Astrocyte (in vitro differentiated cells and primary cell): ENCODE results near the gene RBM42. TPM values are rescaled to one million over a fixed set of nuclear protein-coding genes. Genes with fewer than 3 reads are reported as not detected.

Experiments used
- DNase-seq: peaks from one replicate; pipeline ENCODE4 v3.0.0-alpha.2; 2010; ENCODE audit warnings: low read depth
- FAIRE-seq: peaks from 2 replicates; lab custom pipeline; 2011; peaks lifted over from hg19 to GRCh38; lab: Jason Lieb, UNC
- H2AFZ ChIP-seq: 2 replicates; pipeline ENCODE4 v1.6.0; 2012; ENCODE audit warnings: low read depth, low read length, inconsistent platforms
- H3K27ac ChIP-seq: 2 replicates; pipeline ENCODE4 v1.5.1; 2011; ENCODE audit warnings: low read depth, low read length, inconsistent platforms
- H3K27me3 ChIP-seq: 2 replicates; pipeline ENCODE4 v1.6.0; 2011; ENCODE audit warnings: low read length, inconsistent platforms; ENCODE audit not compliant: insufficient read depth
- H3K36me3 ChIP-seq: 2 replicates; pipeline ENCODE4 v1.5.1; 2011; ENCODE audit warnings: low read length, inconsistent platforms; ENCODE audit not compliant: insufficient read depth
- H3K4me1 ChIP-seq: 2 replicates; pipeline ENCODE4 v1.5.1; 2011; ENCODE audit warnings: low read length, inconsistent platforms; ENCODE audit not compliant: insufficient read depth
- H3K4me2 ChIP-seq: 2 replicates; pipeline ENCODE4 v1.6.0; 2012; ENCODE audit warnings: low read length, inconsistent platforms
- H3K4me3 ChIP-seq: 2 replicates; pipeline ENCODE4 v1.5.1; 2011; ENCODE audit warnings: low read depth, mild to moderate bottlenecking, low read length, inconsistent platforms; ENCODE audit not compliant: insufficient read depth
- H3K79me2 ChIP-seq: 2 replicates; pipeline ENCODE4 v1.6.0; 2012; ENCODE audit warnings: mild to moderate bottlenecking, low read length, inconsistent platforms; ENCODE audit not compliant: insufficient read depth
- H3K9ac ChIP-seq: 2 replicates; pipeline ENCODE4 v1.6.0; 2012; ENCODE audit warnings: mild to moderate bottlenecking, low read length, inconsistent platforms
- H3K9me3 ChIP-seq: 2 replicates; pipeline ENCODE4 v1.5.1; 2012; ENCODE audit warnings: low read depth, mild to moderate bottlenecking, low read length, inconsistent platforms; ENCODE audit not compliant: insufficient read depth
- H4K20me1 ChIP-seq: 2 replicates; pipeline ENCODE4 v1.6.0; 2012; ENCODE audit warnings: low read length, inconsistent platforms; ENCODE audit not compliant: insufficient read depth
- H3K27ac Mint-ChIP-seq: one replicate; pipeline ENCODE4 v1.8.0; 2021; ENCODE audit warnings: mild to moderate bottlenecking, mixed read lengths; ENCODE audit not compliant: unreplicated experiment
- H3K27me3 Mint-ChIP-seq: one replicate; pipeline ENCODE4 v1.8.0; 2021; ENCODE audit warnings: low read depth, mixed read lengths; ENCODE audit not compliant: unreplicated experiment
- H3K36me3 Mint-ChIP-seq: one replicate; pipeline ENCODE4 v1.8.0; 2021; ENCODE audit warnings: low read depth, mixed read lengths; ENCODE audit not compliant: unreplicated experiment
- H3K4me1 Mint-ChIP-seq: one replicate; pipeline ENCODE4 v1.8.0; 2021; ENCODE audit warnings: low read depth, mixed read lengths; ENCODE audit not compliant: unreplicated experiment
- H3K4me3 Mint-ChIP-seq: one replicate; pipeline ENCODE4 v1.8.0; 2021; ENCODE audit warnings: mild to moderate bottlenecking, moderate library complexity, mixed read lengths; ENCODE audit not compliant: unreplicated experiment
- H3K9me3 Mint-ChIP-seq: one replicate; pipeline ENCODE4 v1.8.0; 2021; ENCODE audit warnings: mild to moderate bottlenecking, mixed read lengths; ENCODE audit not compliant: unreplicated experiment
- EZH2 ChIP-seq: IDR thresholded peaks from 2 replicates; pipeline ENCODE4 v1.6.1; 2012; ENCODE audit warnings: mild to moderate bottlenecking, low read length, inconsistent platforms; ENCODE audit not compliant: insufficient read depth
- total RNA-seq: library from RNA; stranded (reverse); gene quantifications from 2 replicates; pipeline ENCODE4 v1.2.1, GENCODE V29; 2021
- TF ChIP-seq, protein P1 (sequence below): IDR thresholded peaks from 2 replicates; pipeline ENCODE4 v1.5.1; 2011; ENCODE audit warnings: low read depth, mild to moderate bottlenecking, inconsistent platforms, low read length, moderate library complexity; ENCODE audit not compliant: insufficient read depth

The RBM42 gene
- total RNA-seq, 1 donor from 2014 or later: 102 TPM

- H3K36me3 Mint-ChIP-seq: peaks cover 3% of the 10 kb centered on the region
- H2AFZ ChIP-seq: peak overlapping the region; percentile 90
Observed at GRCh38 chr19:35612224-35612558, 16.6 kb upstream of the RBM42 start.

DNA sequence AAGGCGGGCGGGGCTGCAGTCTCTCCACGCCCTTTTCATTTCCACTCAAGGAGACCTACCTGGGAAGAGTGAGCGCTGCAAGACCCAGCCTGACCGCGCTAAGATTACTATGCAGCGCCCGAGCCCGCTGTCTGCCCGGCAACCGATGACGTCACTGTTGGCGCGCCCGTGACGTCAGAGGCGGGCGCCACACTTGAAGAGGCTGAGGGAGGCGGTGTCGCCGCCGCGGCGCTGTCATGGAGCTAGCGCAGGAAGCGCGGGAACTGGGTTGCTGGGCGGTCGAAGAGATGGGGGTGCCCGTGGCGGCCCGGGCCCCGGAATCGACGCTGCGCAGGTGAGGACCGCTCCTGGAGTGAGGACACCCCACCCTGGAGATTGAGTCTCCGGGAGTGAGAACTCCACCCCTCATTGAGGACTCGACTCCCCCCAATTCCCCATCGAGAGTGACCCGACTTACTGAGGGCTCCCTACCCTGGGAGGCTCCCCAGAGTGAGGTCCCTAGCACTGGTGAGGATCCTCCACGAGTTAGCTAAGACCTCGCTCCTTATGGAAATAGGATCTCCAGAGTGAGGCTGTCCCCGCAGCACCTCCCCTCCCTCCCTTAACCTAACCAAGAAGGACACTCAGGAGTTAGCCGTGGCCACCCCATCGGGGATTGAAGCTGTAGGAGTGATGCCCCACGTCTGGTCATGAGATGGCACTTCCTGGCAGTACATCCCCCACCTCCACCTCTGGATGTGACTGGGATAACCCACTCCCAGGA is 16.1 kb upstream of the RBM42 start, which contains the start of gene HAUS5:
Gene HAUS5, plus strand, starts transcription at position 177 of the 763 bp plus-strand sequence. Its CDS starts 60 bp downstream, at position 237.
- no peak for FAIRE-seq
- Histone ChIP-seq H3K9ac (peak within 1 kb of the TSS; percentile 86), H4K20me1 (no peaks in the 10 kb centered on the region), H3K27ac (peak within 1 kb of the TSS; percentile 63), H3K36me3 (no peaks in the 10 kb centered on the region), H2AFZ (peak within 1 kb of the TSS; percentile 90), H3K9me3 (no peaks in the 10 kb centered on the region), H3K4me1 (no peaks in the 10 kb centered on the region), H3K27me3 (peaks cover 2% of the 10 kb centered on the region), H3K4me2 (peak within 1 kb of the TSS; percentile 92), H3K79me2 (peaks cover 2% of the 10 kb centered on the region), H3K4me3 (peak within 1 kb of the TSS; percentile 77)
- H3K4me3 Mint-ChIP-seq: peak within 1 kb of the TSS; percentile 82
- H3K27ac Mint-ChIP-seq: peak within 1 kb of the TSS; percentile 75
- peaks cover 10% of the 10 kb centered on the region for H3K9me3 Mint-ChIP-seq
- DNase-seq: peak; percentile 71
- H3K4me1 Mint-ChIP-seq: no peaks in the 10 kb centered on the region
- peaks cover 3% of the 10 kb centered on the region for H3K36me3 Mint-ChIP-seq
- TF ChIP-seq, protein P1, sequence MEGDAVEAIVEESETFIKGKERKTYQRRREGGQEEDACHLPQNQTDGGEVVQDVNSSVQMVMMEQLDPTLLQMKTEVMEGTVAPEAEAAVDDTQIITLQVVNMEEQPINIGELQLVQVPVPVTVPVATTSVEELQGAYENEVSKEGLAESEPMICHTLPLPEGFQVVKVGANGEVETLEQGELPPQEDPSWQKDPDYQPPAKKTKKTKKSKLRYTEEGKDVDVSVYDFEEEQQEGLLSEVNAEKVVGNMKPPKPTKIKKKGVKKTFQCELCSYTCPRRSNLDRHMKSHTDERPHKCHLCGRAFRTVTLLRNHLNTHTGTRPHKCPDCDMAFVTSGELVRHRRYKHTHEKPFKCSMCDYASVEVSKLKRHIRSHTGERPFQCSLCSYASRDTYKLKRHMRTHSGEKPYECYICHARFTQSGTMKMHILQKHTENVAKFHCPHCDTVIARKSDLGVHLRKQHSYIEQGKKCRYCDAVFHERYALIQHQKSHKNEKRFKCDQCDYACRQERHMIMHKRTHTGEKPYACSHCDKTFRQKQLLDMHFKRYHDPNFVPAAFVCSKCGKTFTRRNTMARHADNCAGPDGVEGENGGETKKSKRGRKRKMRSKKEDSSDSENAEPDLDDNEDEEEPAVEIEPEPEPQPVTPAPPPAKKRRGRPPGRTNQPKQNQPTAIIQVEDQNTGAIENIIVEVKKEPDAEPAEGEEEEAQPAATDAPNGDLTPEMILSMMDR: no peak
- TF ChIP-seq EZH2: no peak
- peaks cover 15% of the 10 kb centered on the region for H3K27me3 Mint-ChIP-seq

More at GRCh38 chr19:35612224-35612558, 16.6 kb upstream of the RBM42 start:
- Histone ChIP-seq H3K9me3 (peaks cover 3% of the 10 kb centered on the region), H3K27me3 (peaks cover 2% of the 10 kb centered on the region), H3K4me1 (no peaks in the 10 kb centered on the region), H3K36me3 (no peaks in the 10 kb centered on the region), H3K4me2 (peak overlapping the region; percentile 92), H3K9ac (peak overlapping the region; percentile 86), H4K20me1 (no peaks in the 10 kb centered on the region), H3K27ac (no peak overlapping the region), H3K79me2 (peaks cover 2% of the 10 kb centered on the region), H3K4me3 (peak overlapping the region; percentile 77)
- Mint-ChIP-seq H3K4me3 (peak overlapping the region; percentile 82), H3K27me3 (peaks cover 15% of the 10 kb centered on the region), H3K9me3 (peaks cover 16% of the 10 kb centered on the region), H3K4me1 (no peaks in the 10 kb centered on the region), H3K27ac (peak overlapping the region; percentile 75)
- FAIRE-seq (no peak), DNase-seq (no peak)
- TF ChIP-seq, protein P1: no peak
- no peak for TF ChIP-seq EZH2

DNA sequence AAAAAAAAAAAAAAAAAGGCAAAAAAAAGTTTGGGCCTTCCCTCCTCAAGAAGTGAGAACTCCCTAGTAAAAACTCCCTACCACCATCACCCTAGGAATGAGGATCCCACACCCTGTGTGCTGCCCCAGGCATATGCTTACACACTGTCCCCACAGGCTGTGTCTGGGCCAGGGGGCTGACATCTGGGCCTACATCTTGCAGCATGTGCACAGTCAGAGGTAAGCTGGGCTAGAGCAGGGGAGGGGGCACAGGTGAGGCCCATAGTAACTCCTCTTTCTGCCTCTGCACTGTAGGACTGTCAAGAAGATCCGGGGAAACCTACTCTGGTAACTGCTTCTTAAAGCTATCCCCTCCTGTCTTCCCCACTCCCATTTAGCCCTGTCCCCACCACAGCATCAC is 15.3 kb upstream of the RBM42 start:
- Mint-ChIP-seq H3K27ac (no peak overlapping the region), H3K36me3 (peaks cover 2% of the 10 kb centered on the region), H3K4me1 (no peaks in the 10 kb centered on the region), H3K9me3 (peaks cover 4% of the 10 kb centered on the region), H3K4me3 (peak overlapping the region; percentile 82), H3K27me3 (peaks cover 14% of the 10 kb centered on the region)
- no peaks in the 10 kb centered on the region for H3K27me3 ChIP-seq
- H3K9ac ChIP-seq: no peak overlapping the region
- H3K4me1 ChIP-seq: no peaks in the 10 kb centered on the region
- H3K79me2 ChIP-seq: peaks cover 2% of the 10 kb centered on the region
- TF ChIP-seq, protein P1: no peak
- TF ChIP-seq EZH2: no peak
- no peak overlapping the region for H2AFZ ChIP-seq
- H3K4me2 ChIP-seq: peak overlapping the region; percentile 92
- DNase-seq: no peak
- H3K27ac ChIP-seq: no peak overlapping the region
- H3K36me3 ChIP-seq: no peaks in the 10 kb centered on the region
- no peak overlapping the region for H3K4me3 ChIP-seq
- FAIRE-seq: no peak
- H4K20me1 ChIP-seq: no peaks in the 10 kb centered on the region
- H3K9me3 ChIP-seq: no peaks in the 10 kb centered on the region
